GM19351 (cell line): ENCODE measurements around the gene KCNQ1OT1.

Source experiments
- ATAC-seq: cut with Tn5 transposase; IDR thresholded peaks from one replicate; pipeline ENCODE4 v1.9.1; 2021; ENCODE audit warnings: mild to moderate bottlenecking, moderate library complexity; ENCODE audit not compliant: unreplicated experiment

Gene KCNQ1OT1

GRCh38 chr11:2699531-2700414, at the start of gene KCNQ1OT1:
Gene KCNQ1OT1 (minus strand): TSS chr11:2699994.
- ATAC-seq, result peak; percentile 94

GRCh38 chr11:2748814-2749554, 49.2 kb upstream of the KCNQ1OT1 start:
- no peak for ATAC-seq

GRCh38 chr11:2748061-2748813, 48.4 kb upstream of the KCNQ1OT1 start:
- ATAC-seq, result no peak

GRCh38 chr11:2747248-2748027, 47.6 kb upstream of the KCNQ1OT1 start:
- ATAC-seq, result no peak

- no peak for ATAC-seq
These were observed 46.8 kb upstream of the KCNQ1OT1 start for GRCh38 chr11:2746401-2747247.

GRCh38 chr11:2745511-2745910, 45.7 kb upstream of the KCNQ1OT1 start:
- no peak for ATAC-seq

- ATAC-seq, result no peak
These were observed 44.4 kb upstream of the KCNQ1OT1 start for GRCh38 chr11:2744166-2744565.

- no peak for ATAC-seq
These were observed 43.8 kb upstream of the KCNQ1OT1 start for GRCh38 chr11:2743427-2744110.

- no peak for ATAC-seq
These were observed 43.0 kb upstream of the KCNQ1OT1 start for GRCh38 chr11:2742611-2743426.

- ATAC-seq, result no peak
These were observed 42.4 kb upstream of the KCNQ1OT1 start for GRCh38 chr11:2742201-2742600.

- no peak for ATAC-seq
These were observed 41.8 kb upstream of the KCNQ1OT1 start for GRCh38 chr11:2741377-2742131.

- ATAC-seq, result no peak
These were observed 41.2 kb upstream of the KCNQ1OT1 start for GRCh38 chr11:2741006-2741376.

- no peak for ATAC-seq
These were observed 40.6 kb upstream of the KCNQ1OT1 start for GRCh38 chr11:2740275-2740940.

- no peak for ATAC-seq
These were observed 39.9 kb upstream of the KCNQ1OT1 start for GRCh38 chr11:2739531-2740274.

GRCh38 chr11:2738551-2739431, 39.0 kb upstream of the KCNQ1OT1 start:
- no peak for ATAC-seq
